ENCODE measurements around the gene EYS.

Gene EYS

GRCh38 chr6:64665137-64665536 is 1041.9 kb downstream of the EYS start:
- H3K4me3 ChIP-seq (ENCODE audit: control insufficient read depth, low read depth, low read length), result no peak overlapping the region
- no peak for DNase-seq (ENCODE audit: low read depth)
- TF ChIP-seq, protein P1, sequence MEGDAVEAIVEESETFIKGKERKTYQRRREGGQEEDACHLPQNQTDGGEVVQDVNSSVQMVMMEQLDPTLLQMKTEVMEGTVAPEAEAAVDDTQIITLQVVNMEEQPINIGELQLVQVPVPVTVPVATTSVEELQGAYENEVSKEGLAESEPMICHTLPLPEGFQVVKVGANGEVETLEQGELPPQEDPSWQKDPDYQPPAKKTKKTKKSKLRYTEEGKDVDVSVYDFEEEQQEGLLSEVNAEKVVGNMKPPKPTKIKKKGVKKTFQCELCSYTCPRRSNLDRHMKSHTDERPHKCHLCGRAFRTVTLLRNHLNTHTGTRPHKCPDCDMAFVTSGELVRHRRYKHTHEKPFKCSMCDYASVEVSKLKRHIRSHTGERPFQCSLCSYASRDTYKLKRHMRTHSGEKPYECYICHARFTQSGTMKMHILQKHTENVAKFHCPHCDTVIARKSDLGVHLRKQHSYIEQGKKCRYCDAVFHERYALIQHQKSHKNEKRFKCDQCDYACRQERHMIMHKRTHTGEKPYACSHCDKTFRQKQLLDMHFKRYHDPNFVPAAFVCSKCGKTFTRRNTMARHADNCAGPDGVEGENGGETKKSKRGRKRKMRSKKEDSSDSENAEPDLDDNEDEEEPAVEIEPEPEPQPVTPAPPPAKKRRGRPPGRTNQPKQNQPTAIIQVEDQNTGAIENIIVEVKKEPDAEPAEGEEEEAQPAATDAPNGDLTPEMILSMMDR (conservative IDR thresholded peaks at IDR 0.05; ENCODE audit: control insufficient read depth, insufficient read depth, low read depth, low read length), result no peak

DNA sequence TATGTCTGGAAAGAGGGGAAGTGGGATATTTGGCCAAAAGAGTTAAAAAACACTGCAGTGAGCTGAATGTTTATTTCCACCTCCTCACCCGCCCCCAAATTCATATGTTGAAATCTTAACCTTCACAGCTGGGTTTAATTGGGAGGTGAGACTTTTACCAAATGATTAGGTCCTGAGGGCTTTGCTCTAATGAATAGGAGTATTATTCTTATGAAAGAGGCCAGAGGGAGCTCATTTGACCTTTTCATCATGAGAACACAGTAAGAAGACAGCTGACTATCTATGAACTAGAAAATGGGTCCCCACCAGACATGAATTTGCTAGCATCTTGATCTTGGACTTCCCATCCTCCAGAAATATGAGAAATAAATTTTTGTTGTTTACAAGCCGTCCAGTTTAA is 1042.5 kb downstream of the EYS start:
- no peak overlapping the region for H3K4me3 ChIP-seq (ENCODE audit: control insufficient read depth, low read depth, low read length)
- TF ChIP-seq, protein P1 (conservative IDR thresholded peaks at IDR 0.05; ENCODE audit: control insufficient read depth, insufficient read depth, low read depth, low read length), result no peak
- no peak for DNase-seq (ENCODE audit: low read depth)

- DNase-seq (ENCODE audit: low read depth), result no peak
- TF ChIP-seq, protein P1 (conservative IDR thresholded peaks at IDR 0.05; ENCODE audit: control insufficient read depth, insufficient read depth, low read depth, low read length), result no peak
- no peak overlapping the region for H3K4me3 ChIP-seq (ENCODE audit: control insufficient read depth, low read depth, low read length)
Observed at GRCh38 chr6:64644024-64644423, 1063.0 kb downstream of the EYS start.

DNA sequence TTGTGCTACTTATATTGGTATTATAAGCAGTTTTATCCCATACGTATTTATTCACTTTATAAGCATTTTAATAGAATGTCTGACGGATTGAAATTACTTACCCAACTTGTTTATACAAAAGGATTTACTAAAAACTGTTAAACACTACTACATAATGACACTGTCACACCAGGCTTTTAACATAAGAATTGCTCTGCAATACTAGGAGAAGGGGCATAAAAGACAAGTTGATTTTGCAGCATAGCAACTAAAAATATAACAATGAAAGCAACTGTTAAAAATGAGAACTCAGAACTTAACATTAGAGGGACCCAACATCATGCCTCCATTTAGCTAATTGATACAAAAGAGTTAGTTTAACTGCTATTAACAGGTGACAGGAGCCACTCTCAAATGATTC is 1076.1 kb downstream of the EYS start:
- H3K4me3 ChIP-seq (ENCODE audit: control insufficient read depth, low read depth, low read length), result no peak overlapping the region
- DNase-seq (ENCODE audit: low read depth), result no peak
- TF ChIP-seq, protein P1 (conservative IDR thresholded peaks at IDR 0.05; ENCODE audit: control insufficient read depth, insufficient read depth, low read depth, low read length), result no peak

DNA sequence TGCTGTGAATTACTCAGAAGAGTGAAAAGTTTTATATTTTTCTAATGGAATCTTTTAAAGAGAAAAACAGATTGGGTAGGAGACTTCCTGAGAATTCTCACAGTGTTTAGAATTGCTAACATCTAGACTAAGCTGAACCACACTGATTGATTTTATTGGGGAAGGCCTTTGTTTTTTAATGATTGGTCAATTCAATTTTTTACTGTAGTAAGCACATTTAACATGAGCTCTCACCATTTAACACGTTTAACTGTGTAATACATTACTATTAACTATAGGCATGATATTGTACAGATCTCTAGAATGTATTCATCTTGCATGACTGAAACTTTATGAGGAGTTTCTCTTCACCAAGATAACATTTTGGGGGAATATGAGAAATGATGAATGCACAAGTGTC is 1084.1 kb downstream of the EYS start:
- TF ChIP-seq, protein P1 (conservative IDR thresholded peaks at IDR 0.05; ENCODE audit: control insufficient read depth, insufficient read depth, low read depth, low read length), result no peak
- DNase-seq (ENCODE audit: low read depth), result no peak
- H3K4me3 ChIP-seq (ENCODE audit: control insufficient read depth, low read depth, low read length), result no peak overlapping the region

DNA sequence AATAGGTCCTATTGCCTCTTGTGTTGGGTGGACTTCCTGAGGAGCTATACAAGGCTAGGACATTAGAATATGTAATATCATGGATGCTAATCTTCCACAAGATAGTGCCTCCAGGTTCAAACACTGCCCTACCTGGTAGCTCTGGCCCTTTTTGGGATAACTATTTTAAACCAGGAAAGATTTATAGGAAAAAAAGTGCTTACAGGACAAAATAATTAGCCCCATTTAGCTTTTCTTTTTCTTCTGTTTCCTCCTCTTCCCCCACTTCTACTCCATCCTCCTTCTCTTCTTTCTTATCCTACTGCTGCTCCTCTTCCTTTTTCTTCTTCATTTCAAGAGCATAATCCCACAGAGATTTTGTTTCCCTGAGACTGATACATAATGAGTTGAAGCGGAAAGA is 1104.0 kb downstream of the EYS start:
- TF ChIP-seq, protein P1 (conservative IDR thresholded peaks at IDR 0.05; ENCODE audit: control insufficient read depth, insufficient read depth, low read depth, low read length), result no peak
- no peak overlapping the region for H3K4me3 ChIP-seq (ENCODE audit: control insufficient read depth, low read depth, low read length)
- no peak for DNase-seq (ENCODE audit: low read depth)

DNA sequence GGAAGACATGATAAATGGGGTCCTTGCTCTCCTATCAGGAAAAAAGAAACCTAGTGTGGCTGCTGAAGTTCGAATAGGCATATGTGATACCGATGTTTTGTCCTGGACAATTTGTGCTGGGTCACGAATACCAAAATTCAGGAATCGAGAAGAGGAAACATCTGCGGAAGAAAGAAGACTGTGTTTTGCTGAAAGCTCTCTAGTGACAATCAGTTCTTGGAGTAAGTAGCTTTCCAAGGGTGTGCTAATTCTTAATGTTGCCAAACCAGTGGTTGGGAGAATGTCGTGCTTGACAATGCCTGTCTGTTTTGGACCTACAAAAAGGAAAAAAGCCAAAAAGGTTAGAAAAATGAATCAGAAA is 1115.4 kb downstream of the EYS start:
- TF ChIP-seq, protein P1 (conservative IDR thresholded peaks at IDR 0.05; ENCODE audit: control insufficient read depth, insufficient read depth, low read depth, low read length), result no peak
- DNase-seq (ENCODE audit: low read depth), result no peak
- no peak overlapping the region for H3K4me3 ChIP-seq (ENCODE audit: control insufficient read depth, low read depth, low read length)

All from fibroblast of mammary gland (primary cell).